H1 (cell line): Measurements from ENCODE around the gene LHFPL2.

Source experiments
- CHD7 ChIP-seq: fragments of 300-600 bp; sonication (generic); IDR thresholded peaks from 2 replicates; pipeline ENCODE4 v1.7.1; 2012; ENCODE audit warnings: low read length, moderate library complexity, mild to moderate bottlenecking, inconsistent platforms; ENCODE audit not compliant: insufficient replicate concordance
- CTCF ChIP-seq, 3 experiments: IDR thresholded peaks; 1 replicate in 2 of 3; 2 replicates in 1 of 3; pipeline versions ENCODE4 v1.5.1 to v1.6.1; 2011; ENCODE audit warnings: low read length in 3 of 3, mild to moderate bottlenecking in 3 of 3, inconsistent platforms in 2 of 3, low read depth in 1 of 3, moderate library complexity in 1 of 3; ENCODE audit not compliant: insufficient read depth in 1 of 3; ENCODE audit errors: control extremely low read depth in 1 of 3
- EGR1 ChIP-seq: IDR thresholded peaks from 2 replicates; pipeline ENCODE4 v1.6.1; 2011; ENCODE audit warnings: low read depth, low read length, borderline replicate concordance
- EP300 ChIP-seq, 2 experiments: IDR thresholded peaks; 1 replicate in 1 of 2; 2 replicates in 1 of 2; pipeline ENCODE4 v1.6.1; 2011 to 2012; ENCODE audit warnings: low read depth in 2 of 2, low read length in 2 of 2, mild to moderate bottlenecking in 2 of 2, borderline replicate concordance in 1 of 2, inconsistent platforms in 1 of 2, moderate library complexity in 1 of 2
- HDAC2 ChIP-seq, 2 experiments: fragments of 300-600 bp in 1 of 2; sonication (generic) in 1 of 2; IDR thresholded peaks; 2 replicates each; pipeline ENCODE4 v1.6.1; 2011 to 2012; ENCODE audit warnings: low read depth in 2 of 2, low read length in 2 of 2, mild to moderate bottlenecking in 2 of 2, moderate library complexity in 2 of 2, borderline replicate concordance in 1 of 2, inconsistent platforms in 1 of 2
- RXRA ChIP-seq: IDR thresholded peaks from 2 replicates; pipeline ENCODE4 v1.6.1; 2011; ENCODE audit warnings: low read depth, mild to moderate bottlenecking, low read length, moderate library complexity; ENCODE audit not compliant: insufficient read depth
- TAF1 ChIP-seq: IDR thresholded peaks from 2 replicates; pipeline ENCODE4 v1.6.1; 2011; ENCODE audit warnings: mild to moderate bottlenecking, low read depth, low read length
- TBP ChIP-seq: IDR thresholded peaks from 2 replicates; pipeline ENCODE4 v1.6.1; 2011; ENCODE audit warnings: low read depth, low read length, improper control_type of control experiment
- YY1 ChIP-seq: IDR thresholded peaks from 2 replicates; pipeline ENCODE4 v1.6.1; 2011; ENCODE audit warnings: low read depth, mild to moderate bottlenecking, low read length

- no peak for TF ChIP-seq CTCF (IDR thresholded peaks at IDR 0.05; ENCODE audit: control extremely low read depth in 1 of 3, insufficient read depth in 1 of 3, low read depth in 1 of 3, low read length in 3 of 3)
- no peak for TF ChIP-seq HDAC2 (IDR thresholded peaks at IDR 0.05; ENCODE audit: borderline replicate concordance in 1 of 2, low read depth in 2 of 2, low read length in 2 of 2)
- no peak for TF ChIP-seq TBP
- TF ChIP-seq CHD7: no peak
- TF ChIP-seq EP300 (IDR thresholded peaks at IDR 0.05; ENCODE audit: borderline replicate concordance in 1 of 2, low read depth in 2 of 2, low read length in 2 of 2): no peak
- TF ChIP-seq YY1: no peak
- TF ChIP-seq RXRA: no peak
- TF ChIP-seq EGR1: no peak
- no peak for TF ChIP-seq TAF1
Observed at GRCh38 chr5:78589923-78590322, 58.6 kb downstream of the LHFPL2 start.
